A673 (cell line): ENCODE measurements around the gene CFAP58.

Experiments used
- CTCF ChIP-seq: fragments of 300-800, 200-600 bp; sonication (generic); conservative IDR thresholded peaks from 2 replicates; pipeline ENCODE4 v1.5.1; 2017; ENCODE audit warnings: low read depth, mild to moderate bottlenecking, antibody characterized with exemption, low read length, moderate library complexity, mixed read lengths
- EZH2 ChIP-seq: fragments of 200-600 bp; sonication (generic); IDR thresholded peaks from 2 replicates; pipeline ENCODE4 v1.6.1; 2017; ENCODE audit warnings: borderline replicate concordance, low read depth, mild to moderate bottlenecking, mixed read lengths, antibody characterized with exemption, low read length; ENCODE audit not compliant: poor library complexity, severe bottlenecking

- TF ChIP-seq CTCF, result no peak
- no peak for TF ChIP-seq EZH2
These were observed 148.4 kb downstream of the CFAP58 start for GRCh38 chr10:104501864-104502579.
